GM19239 (cell line): ENCODE results near the gene PMFBP1.
"Not testable (repeated sequence)": the region's sequence is repeated elsewhere in the genome, so short reads cannot be mapped to it uniquely, and the experiment has no call there.

Experiments
- DNase-seq: peaks from one replicate; pipeline ENCODE4 v3.0.0; 2011; ENCODE audit warnings: low spot score; ENCODE audit not compliant: insufficient read length
- FAIRE-seq: peaks from 2 replicates; lab custom pipeline; 2011; peaks lifted over from hg19 to GRCh38; lab: Jason Lieb, UNC

The PMFBP1 gene

DNA sequence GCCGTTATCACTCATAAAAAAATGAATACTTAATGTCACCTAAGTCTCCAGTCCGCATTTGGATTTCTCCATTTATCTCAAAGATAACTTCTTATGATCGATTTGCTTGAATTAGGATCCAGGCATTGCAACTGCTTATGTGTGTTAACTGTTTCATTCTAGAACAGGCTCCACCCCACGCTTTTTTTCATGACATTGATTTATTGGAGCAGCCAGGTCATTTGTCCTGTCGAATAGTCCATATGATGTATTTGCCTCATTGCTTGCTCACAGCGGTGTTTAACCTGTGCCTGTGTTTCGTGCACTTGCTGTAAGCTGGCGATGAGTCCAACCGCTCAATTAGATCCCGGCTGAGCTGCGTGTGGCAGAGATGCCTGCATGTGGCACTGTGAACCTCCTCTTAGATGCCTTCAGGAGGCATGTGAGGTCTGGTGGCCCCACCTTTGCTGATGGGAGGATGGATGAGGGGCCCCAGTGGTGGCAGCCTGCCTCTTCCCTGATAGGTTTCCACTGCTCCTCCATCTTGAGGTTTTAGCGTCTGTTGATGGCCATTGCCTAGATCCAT is 61.9 kb downstream of the PMFBP1 start:
- FAIRE-seq = no peak
- no peak for DNase-seq

DNA sequence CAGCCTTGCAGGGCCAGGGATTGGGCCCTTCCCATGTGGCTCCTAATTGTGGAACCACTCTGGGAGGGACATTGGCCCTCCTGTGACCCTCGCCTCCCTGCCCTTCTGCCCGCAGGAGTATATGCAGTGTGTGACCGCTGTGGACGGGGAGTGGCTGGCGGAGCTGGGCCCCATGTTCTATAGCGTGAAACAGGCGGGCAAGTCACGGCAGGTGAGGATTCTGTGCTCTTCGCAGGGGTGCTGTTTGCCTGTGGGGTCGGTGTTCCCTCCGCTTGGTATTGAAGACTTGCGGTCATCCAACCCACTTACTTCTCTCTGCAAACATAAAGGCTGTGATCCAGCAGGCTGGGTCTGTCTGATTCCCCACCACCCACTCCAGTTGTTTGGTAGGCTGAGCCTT is 62.7 kb downstream of the PMFBP1 start:
- FAIRE-seq (no peak), DNase-seq (no peak)

DNA sequence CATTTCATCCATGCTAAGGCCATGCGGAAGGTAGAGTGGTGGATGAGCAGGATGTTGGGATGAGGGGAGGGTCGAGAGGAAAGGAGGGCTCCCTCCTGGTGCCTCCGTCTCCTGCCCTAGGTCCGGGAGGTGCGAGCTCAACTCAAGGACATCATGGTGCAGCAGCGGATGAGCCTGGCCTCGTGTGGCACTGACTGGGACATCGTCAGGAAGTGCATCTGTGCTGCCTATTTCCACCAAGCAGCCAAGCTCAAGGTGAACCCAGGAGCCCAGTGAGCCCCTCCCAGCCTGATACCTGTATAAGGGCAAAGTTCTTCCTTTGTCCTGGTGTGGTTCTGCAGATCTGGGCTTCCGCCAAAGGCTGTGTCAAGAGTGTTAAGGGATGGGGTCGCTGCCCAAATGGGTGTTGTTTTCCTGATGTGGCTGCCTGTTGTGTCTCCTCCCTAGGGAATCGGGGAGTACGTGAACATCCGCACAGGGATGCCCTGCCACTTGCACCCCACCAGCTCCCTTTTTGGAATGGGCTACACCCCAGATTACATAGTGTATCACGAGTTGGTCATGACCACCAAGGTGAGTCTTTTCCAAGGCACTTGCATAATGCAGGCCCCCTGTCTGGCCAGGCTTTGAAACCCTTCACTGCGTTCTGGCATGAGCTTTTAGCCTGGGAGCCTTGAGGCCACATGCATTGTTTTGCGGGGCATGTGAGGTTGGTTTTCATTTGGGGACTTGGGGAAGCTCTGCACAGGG is 63.4 kb downstream of the PMFBP1 start:
- DNase-seq = no peak
- no peak for FAIRE-seq

DNA sequence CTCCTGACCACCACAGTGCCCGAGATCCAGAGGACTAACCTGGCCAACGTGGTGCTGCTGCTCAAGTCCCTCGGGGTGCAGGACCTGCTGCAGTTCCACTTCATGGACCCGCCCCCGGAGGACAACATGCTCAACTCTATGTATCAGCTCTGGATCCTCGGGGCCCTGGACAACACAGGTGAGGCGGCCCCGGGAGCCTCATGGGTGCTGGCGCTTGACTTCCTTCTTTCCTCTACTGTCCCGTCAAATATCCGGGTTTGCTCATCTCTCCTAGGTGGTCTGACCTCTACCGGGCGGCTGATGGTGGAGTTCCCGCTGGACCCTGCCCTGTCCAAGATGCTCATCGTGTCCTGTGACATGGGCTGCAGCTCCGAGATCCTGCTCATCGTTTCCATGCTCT is 64.6 kb downstream of the PMFBP1 start:
- DNase-seq (no peak), FAIRE-seq (no peak)

DNA sequence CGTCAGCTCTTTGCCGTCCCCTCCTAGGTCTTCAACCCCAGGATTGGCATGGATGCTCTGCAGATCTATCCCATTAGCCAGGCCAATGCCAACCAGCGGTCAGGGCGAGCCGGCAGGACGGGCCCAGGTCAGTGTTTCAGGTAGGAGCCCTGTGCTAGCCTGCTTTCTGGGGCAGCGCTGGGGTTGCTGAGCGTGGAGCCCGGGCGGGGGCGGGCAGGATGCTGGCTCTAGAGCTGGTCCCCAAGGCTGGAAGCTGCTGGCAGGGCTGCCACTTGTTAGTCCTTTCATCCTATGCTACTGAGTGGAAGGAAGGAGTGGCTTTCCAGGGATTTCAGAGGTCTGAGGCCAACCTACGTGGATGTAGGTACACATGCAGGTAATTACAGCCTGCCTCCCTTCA is 66.0 kb downstream of the PMFBP1 start:
- DNase-seq = no peak
- no peak for FAIRE-seq

DNA sequence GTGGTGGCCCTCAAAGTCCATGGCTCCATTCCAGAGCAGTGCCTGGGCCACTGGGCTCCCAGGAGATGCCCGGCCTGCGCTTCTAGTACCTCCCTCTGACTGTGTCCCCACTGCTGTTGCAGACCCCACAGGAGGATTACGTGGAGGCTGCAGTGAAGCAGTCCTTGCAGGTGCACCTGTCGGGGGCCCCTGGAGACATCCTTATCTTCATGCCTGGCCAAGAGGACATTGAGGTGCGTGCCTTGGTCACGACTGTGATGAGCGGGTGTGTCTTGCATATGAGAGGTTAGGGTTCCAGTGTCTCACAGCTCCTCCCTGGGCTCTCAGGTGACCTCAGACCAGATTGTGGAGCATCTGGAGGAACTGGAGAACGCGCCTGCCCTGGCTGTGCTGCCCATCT is 67.0 kb downstream of the PMFBP1 start:
- no peak for FAIRE-seq
- no peak for DNase-seq

DNA sequence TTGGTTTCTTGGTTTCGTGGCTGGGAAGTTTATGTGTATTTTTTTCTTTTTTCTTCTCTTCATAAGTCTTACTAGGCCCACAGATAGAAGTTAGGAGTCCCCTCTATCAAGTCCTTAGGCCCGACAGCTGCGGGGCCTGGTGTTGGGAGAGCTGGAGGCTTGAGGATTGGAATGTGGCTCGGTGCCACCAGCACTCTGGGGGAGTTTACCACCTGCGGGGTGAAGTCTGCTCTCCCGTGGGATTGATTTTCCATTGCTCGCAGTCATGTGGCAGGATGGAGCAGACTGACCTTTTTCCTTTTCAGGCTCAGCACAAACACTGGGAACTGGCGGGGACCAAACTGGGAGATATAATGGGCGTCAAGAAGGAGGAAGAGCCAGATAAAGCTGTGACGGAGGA is 70.8 kb downstream of the PMFBP1 start:
- no peak for FAIRE-seq
- DNase-seq = no peak

DNA sequence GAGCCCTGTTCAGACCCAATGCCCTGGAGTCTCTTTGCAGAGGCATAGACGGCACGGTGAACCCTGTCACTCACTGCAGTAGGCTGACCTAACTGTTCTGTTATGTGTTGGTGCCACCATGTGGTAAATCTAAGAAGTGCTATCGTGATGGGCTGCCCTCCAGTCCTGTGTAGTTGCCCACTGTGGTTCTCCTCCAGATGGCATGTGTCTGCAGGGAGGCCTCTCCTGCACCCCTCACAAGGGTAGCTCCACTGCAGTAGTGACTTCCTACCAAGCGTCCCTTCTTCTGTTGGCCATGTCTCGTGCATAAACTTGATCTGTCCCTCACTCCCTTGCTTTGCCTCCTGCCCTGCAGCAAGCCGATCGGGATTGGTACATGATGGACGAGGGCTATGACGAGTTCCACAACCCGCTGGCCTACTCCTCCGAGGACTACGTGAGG is 72.6 kb downstream of the PMFBP1 start:
- FAIRE-seq (peak; percentile 83), DNase-seq (peak; percentile 33)

DNA sequence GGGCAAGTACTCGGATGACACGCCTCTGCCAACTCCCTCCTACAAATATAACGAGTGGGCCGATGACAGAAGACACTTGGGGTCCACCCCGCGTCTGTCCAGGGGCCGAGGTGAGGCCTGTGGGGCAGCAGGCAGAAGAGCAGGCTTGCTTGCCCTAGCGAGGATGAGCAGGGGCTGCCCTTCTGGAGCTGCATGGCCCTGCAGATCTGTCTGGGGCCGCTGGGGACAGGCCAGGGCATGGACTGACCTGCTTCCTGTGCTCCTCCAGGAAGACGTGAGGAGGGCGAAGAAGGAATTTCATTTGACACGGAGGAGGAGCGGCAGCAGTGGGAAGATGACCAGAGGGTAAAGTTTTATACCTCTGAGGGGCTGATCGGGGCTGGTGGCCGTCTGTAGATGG is 73.0 kb downstream of the PMFBP1 start:
- no peak for FAIRE-seq
- no peak for DNase-seq

DNA sequence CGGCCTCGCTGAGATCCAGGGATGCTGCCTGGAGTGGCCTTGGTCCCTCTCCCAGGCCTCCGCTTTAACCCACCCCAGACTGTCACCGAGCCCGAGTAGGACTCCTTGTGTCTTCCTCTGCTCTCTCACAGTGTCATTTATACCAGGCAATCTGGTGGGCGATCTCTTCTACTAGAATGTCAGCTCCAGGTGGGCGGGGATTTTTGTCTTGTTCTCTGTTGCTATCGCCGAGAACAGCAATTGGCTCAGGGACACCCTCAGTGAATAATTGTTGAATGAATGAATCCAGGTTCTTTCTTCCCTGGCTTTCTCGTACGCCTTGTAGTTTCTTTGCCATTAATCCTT is 77.7 kb downstream of the PMFBP1 start:
- DNase-seq (no peak), FAIRE-seq (no peak)

DNA sequence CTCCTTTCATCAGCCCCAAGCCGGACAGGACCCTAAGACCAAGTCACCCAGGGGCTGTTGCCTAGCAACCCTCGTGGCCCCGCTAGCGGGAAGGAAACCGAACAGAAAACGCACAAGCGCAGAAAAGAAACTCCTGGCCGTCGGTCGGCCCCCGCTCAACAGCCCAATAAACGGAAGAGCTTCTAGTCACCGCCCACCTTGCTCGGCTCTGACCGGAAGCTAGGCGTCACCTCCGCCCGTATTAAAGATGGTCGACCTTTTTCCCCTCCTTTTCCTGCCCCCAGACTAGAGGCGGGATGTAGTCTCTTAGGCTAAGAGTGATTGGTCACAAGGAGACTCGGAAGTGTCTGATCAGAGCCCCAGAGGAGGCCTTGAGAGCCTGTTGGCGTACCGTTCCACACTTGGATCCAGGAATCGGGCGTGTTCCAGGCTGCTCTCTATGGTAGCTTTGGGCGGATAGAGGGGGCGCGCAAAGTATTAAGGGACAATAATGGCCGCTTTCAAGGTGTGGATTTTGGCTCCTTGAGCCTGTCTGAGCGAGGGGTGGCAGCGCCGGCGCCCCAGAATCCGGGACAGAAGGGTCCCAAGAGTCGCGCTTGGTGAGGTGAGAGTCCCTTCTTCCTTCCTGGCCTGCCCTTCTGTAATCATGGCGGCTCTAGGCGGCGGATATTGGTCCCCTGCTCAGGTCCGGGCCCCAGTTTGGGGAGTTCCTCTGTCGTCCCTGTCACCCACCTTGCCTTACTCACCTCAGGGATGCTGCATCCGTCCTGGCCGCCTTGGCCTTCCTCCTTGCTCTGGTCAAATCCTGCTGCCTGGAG is 78.3 kb downstream of the PMFBP1 start, which contains the start of the genes DHX38 and TXNL4B:
TSS of gene DHX38 (plus strand) at position 400 of the 818 bp plus-strand sequence. CDS start 2,311 bp downstream, outside the sequence.
TSS of gene TXNL4B (minus strand) at position 173 of the 818 bp plus-strand sequence. CDS start 2,871 bp downstream, outside the sequence.
- DNase-seq = peak; percentile 96
- FAIRE-seq = peak; percentile 98

DNA sequence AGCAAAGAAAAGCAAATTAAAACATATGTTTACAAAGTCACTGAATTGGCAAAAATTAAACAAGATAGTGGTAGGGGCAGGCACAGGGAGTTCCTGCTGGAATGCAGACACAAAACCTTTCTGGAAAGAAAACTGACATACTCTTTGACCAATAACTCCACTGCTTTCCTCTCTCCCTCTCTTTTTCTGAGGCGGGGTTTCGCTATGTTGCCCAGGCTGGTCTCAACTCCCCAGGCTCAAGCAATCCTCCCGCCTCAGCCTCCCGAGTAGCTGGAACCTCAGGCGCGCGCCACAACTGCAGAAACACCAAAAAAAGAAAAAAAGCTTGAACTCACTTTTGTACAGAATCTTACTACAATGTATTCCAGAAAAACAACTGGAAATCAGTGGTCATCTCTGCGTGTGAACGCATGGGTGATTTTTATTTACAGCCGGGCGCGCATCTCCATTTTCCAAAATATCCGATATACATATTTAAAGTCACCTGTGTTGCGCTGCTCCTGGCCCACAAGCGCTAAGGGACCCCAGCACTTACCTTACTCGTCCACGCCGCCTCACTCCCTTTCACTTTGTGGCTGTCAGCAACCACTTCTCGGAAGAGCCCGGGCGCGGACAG is 79.0 kb downstream of the PMFBP1 start:
- no peak for DNase-seq
- peak; percentile 65 for FAIRE-seq

DNA sequence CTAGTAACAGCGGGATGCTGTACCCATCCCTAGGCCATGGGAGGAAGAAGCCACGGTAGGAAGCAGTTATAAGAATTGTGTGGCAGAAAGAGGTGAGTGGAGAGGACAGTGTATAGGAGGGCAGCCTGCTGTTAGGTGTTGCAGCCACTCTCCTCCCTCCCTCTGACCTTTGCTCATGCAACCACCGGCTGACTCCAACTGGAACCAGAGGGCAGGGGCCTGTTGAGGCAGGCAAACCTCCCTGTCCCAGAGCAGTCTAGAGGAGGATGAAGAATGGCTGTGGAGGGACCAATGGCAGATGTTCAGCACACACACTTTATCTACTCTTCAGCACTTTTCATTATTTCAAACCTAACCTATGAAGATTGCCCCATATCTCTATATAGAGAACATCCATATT is 80.7 kb downstream of the PMFBP1 start:
- no peak for DNase-seq
- no peak for FAIRE-seq

DNA sequence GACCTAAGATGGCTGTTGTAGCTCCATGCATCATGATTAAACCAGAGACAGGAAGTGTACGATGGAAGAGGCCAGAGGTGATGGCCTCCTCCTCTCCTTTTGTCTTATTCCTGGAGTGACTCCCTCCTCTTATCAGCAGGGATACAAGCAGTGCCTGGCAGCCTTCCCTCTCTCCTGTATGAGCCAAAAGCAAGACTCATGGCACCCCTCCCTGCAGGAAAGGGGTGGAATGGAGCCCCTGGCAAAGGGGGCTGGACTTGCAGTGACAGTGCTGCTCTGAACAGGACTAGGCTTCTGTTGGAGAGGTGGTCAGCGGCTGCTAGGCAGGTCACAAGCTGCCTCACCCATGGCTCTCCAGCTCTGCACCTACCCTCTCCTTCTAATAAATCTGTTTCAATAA is 87.0 kb downstream of the PMFBP1 start:
- DNase-seq (no peak), FAIRE-seq (no peak)

DNA sequence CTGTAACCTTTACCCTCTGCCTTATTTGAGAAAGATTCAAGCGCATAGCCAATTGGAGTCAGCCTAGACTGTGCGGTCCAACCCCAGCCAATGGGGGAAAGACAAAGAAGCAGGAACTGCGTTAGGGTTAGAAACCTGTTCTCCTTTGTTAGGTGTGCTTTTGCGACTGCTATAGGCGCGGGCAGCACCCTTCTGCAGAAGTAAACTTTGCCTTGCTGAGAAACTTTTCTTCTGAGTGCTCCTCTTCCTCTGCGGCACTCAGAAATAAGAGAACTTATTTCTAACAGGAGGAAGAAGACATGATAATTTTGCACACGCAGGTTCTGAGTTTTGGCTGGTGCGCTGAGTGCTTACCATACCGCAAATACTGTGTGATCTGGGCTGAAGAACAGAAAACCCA is 87.5 kb downstream of the PMFBP1 start:
- no peak for DNase-seq
- no peak for FAIRE-seq

DNA sequence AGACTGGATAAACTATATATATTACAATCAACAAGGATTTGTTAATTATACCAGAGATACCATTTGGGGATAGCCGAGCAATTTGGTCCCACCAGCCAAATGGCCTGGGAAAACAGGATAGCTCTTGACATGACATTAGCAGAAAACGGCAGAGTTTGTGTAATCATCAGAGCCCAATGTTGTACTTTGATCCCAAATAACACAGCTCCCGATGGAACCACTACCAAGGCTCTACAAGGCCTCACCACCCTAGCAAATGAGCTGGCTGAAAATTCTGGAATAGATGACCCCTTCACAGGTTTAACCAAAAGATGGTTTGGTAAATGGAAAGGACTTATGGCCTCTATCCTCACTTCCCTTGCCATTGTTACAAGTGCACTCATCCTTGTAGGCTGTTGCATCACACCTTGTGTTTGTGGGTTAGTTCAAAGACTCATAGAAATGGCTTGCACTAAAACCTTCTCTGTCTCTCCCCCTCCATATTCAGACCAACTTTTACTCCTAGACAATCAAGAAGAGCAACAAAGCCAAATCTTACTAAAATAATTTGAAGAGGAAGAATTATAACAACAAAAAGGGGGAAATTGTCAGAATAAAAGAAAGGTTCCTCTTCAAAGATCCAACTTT is 88.1 kb downstream of the PMFBP1 start:
- FAIRE-seq = no peak

DNA sequence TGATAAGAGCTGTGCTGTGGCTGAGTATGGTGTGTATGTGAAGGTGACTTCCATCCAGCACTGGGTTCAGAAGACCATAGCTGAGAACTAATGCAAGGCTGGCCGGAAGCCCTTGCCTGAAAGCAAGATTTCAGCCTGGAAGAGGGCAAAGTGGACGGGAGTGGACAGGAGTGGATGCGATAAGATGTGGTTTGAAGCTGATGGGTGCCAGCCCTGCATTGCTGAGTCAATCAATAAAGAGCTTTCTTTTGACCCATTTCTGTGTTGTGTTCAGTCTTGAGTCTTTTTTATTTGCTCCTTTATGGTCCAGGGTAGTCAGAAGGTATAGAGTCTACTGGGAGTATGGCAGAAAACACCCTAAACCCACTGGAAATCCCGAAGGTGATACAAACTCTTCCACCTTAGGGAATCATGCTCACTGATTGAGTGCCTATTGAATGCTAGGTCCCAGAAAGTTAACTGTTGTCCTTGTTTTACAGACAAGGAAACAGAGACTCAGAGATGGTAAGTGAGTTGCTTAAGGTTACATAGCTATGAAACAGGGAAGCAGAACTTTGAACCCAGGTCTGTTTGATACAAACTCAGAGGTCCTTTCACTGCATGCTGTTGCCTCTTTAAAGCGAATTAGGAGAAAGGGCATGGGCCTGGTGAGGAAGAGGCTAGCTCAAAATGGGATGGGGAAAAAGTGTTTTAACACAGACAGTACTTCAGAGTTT is 94.8 kb downstream of the PMFBP1 start:
- FAIRE-seq = not testable (repeated sequence)

More for the DNA sequence above, 88.1 kb downstream of the PMFBP1 start:
- no peak for DNase-seq

DNA sequence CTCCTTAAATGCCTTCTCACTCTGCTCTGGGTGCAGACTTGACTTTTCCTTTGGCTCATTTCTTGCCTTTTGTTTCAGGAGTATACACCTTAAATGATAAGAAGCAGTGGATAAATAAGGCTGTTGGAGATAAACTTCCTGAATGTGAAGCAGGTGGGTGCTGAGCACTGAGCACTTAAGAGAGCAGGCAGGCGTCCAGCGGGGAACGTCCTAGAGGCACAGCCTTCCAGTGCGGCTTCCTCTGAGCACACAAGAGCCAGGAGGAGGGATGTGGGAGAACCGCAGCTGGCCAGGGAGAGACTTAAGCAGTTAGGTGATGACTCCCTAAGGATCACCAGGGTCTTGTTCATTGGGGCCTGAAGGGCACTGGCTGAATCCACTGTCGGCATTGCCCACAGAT is 96.9 kb downstream of the PMFBP1 start:
- FAIRE-seq, DNase-seq: not testable (repeated sequence)

More for the DNA sequence above, 94.8 kb downstream of the PMFBP1 start:
- not testable (repeated sequence) for DNase-seq

DNA sequence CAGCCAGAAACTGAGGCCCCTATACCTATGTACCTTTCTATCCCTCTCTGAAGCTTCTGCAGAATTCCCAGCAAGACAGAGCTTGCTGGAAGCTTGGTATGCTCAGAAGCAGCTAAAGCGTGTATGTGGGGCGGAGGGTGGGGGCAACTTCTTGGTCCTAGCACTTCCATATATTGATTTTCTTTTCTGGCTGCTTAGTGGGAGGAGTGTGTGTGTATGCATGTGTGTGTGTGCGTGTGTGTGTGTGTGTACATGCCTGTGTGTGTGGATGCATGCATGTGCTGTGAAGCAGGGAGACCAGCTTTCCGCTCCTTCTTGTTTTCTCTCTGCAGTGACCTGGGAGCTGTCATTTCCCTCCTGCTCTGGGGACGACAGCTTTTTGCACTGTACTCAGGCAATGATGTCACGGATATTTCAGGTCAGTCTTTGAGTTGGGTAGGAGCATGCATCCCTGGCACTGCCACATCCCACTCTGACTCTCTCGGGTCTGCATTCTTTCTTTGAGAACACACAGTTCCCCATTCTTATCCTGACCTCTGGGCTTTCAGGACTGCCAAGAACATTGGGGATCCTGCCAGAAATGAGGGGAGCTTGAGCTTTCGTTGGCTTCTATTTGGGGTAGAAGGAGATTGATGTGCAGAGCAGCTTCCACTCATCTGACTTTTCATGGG is 98.3 kb downstream of the PMFBP1 start:
- no peak for FAIRE-seq
- no peak for DNase-seq
